Right atrium auricular region (tissue), 2 donors: ENCODE results near the gene PALM3. TPM values are rescaled to one million over a fixed set of nuclear protein-coding genes. Genes with fewer than 3 reads are reported as not detected.

ENCODE experiments used
- DNase-seq: peaks from one replicate; pipeline ENCODE4 v3.0.0-alpha.2; 2019; ENCODE audit warnings: low spot score
- H3K27ac ChIP-seq, 2 donors: fragments of 200-600 bp; sonication (generic); 1 replicate in 1 of 2; 2 replicates in 1 of 2; pipeline ENCODE4 v1.5.1; 2016 to 2019
- H3K27me3 ChIP-seq, 2 donors: fragments of 200-600 bp; sonication (generic); one replicate each; pipeline versions ENCODE4 v1.5.1 to v1.6.0; 2017 to 2019
- H3K36me3 ChIP-seq: fragments of 200-600 bp; sonication (generic); one replicate; pipeline ENCODE4 v1.5.1; 2016
- H3K4me1 ChIP-seq, 2 donors: fragments of 200-600 bp; sonication (generic); one replicate each; pipeline versions ENCODE4 v1.5.1 to v1.6.0; 2017 to 2019
- H3K4me3 ChIP-seq, 2 donors: fragments of 200-600 bp; sonication (generic); 1 replicate in 1 of 2; 2 replicates in 1 of 2; pipeline ENCODE4 v1.5.1; 2017 to 2019; ENCODE audit warnings: mild to moderate bottlenecking in 1 of 2, moderate library complexity in 1 of 2
- H3K9me3 ChIP-seq, 2 donors: fragments of 200-600 bp; sonication (generic); one replicate each; pipeline ENCODE4 v1.5.1; 2019
- CTCF ChIP-seq, 2 donors: fragments of 200-600 bp; sonication (generic); IDR thresholded peaks; one replicate each; pipeline ENCODE4 v1.5.1; 2019; ENCODE audit warnings: antibody characterized with exemption in 2 of 2
- total RNA-seq, 2 donors: library from RNA; depleted of rRNA; stranded (reverse); fragments of >200 nt; gene quantifications; one replicate each; pipeline ENCODE4 v1.1.0, GENCODE V29; 2016

PALM3 gene
- total RNA-seq, 2 donors from 2014 or later, result 0.28 to 0.37 TPM

GRCh38 chr19:14105680-14106079 is 43.8 kb upstream of the PALM3 start:
- no peak for TF ChIP-seq CTCF (IDR thresholded peaks at IDR 0.05)
- DNase-seq, result no peak
- no peaks in the 10 kb centered on the region for H3K27me3 ChIP-seq
- peaks cover 48% of the 10 kb centered on the region for H3K36me3 ChIP-seq
- peaks cover 0 to 36% of the 10 kb centered on the region in 2 donors for H3K4me1 ChIP-seq
- H3K27ac ChIP-seq, result peak overlapping the region in 1 of 2 donors; percentile 79
- no peak overlapping the region for H3K4me3 ChIP-seq
- H3K9me3 ChIP-seq, result no peaks in the 10 kb centered on the region

DNA sequence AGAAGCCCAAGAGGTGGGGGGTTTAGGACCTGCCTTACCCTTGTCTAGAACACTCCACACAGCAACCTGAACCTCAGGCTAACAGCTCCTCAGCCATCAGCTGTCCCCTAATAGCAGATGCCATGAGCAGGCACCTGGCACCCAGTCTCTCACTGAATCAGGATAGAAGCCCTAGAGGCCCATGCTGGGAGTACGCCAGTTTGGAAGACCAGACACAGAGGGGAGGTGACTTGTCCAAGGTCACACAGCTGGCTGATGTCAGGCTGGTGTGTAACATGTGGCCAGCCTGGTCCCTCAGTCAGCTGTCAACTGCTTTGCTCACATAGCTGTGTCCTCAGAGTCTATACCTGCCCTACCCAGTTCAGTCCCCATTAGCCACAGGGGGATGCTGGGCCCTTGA is 41.4 kb upstream of the PALM3 start:
- peak overlapping the region in 1 of 2 donors; percentile 2 for H3K27ac ChIP-seq
- no peak for DNase-seq
- H3K4me3 ChIP-seq, result no peak overlapping the region
- H3K9me3 ChIP-seq, result no peaks in the 10 kb centered on the region
- peaks cover 0 to 31% of the 10 kb centered on the region in 2 donors for H3K4me1 ChIP-seq
- H3K36me3 ChIP-seq, result peaks cover 64% of the 10 kb centered on the region
- H3K27me3 ChIP-seq, result no peaks in the 10 kb centered on the region
- TF ChIP-seq CTCF (IDR thresholded peaks at IDR 0.05), result no peak

DNA sequence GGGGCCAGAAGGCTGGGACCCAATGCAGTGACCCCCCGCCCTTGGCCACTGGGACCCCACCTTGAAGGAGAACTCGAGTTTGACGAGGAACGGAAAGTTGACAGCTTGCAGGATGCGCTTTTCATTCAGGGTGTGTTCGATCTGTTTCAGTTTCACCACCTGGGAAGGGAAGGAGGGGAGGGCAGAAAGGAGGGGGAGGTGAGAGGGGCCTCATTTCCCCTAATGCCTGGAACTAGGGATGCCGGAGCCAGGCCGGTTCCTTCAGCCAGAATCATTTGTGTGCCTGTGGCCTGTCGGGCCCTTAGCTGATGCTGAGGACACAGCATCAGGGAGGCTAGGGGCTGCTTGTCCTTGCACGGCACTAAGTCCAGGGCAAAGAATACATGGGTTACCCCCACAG is 40.9 kb upstream of the PALM3 start:
- Histone ChIP-seq H3K9me3 (no peaks in the 10 kb centered on the region), H3K4me3 (no peak overlapping the region), H3K27me3 (no peaks in the 10 kb centered on the region), H3K36me3 (peaks cover 70% of the 10 kb centered on the region), H3K27ac (peak overlapping the region in 1 of 2 donors; percentile 27), H3K4me1 (peaks cover 0 to 25% of the 10 kb centered on the region in 2 donors)
- no peak for TF ChIP-seq CTCF (IDR thresholded peaks at IDR 0.05)
- no peak for DNase-seq

- Histone ChIP-seq H3K4me3 (no peak overlapping the region), H3K27ac (peak overlapping the region in 1 of 2 donors; percentile 27), H3K9me3 (no peaks in the 10 kb centered on the region), H3K4me1 (peaks cover 0 to 20% of the 10 kb centered on the region in 2 donors), H3K27me3 (no peaks in the 10 kb centered on the region), H3K36me3 (peaks cover 75% of the 10 kb centered on the region)
- DNase-seq, result no peak
- TF ChIP-seq CTCF (IDR thresholded peaks at IDR 0.05), result no peak
Measured at GRCh38 chr19:14102102-14102696, 40.3 kb upstream of the PALM3 start.

GRCh38 chr19:14101003-14101545 is 39.2 kb upstream of the PALM3 start:
- DNase-seq, result no peak
- H3K4me3 ChIP-seq, result no peak overlapping the region
- no peak overlapping the region for H3K27ac ChIP-seq
- TF ChIP-seq CTCF (IDR thresholded peaks at IDR 0.05), result no peak
- no peaks in the 10 kb centered on the region for H3K27me3 ChIP-seq
- peaks cover 0 to 15% of the 10 kb centered on the region in 2 donors for H3K4me1 ChIP-seq
- H3K36me3 ChIP-seq, result peaks cover 82% of the 10 kb centered on the region
- no peaks in the 10 kb centered on the region for H3K9me3 ChIP-seq
